HepG2 (cell line): Measurements from ENCODE around the gene NUP93. TPM values are rescaled to one million over a fixed set of nuclear protein-coding genes. Genes with fewer than 3 reads are reported as not detected.
A peak's percentile ranks its signal among the peaks of the same experiment; 100 is the strongest.

Experiments
- BORCS8-MEF2B ChIP-seq: sonication (generic); formaldehyde crosslinking; IDR thresholded peaks from 2 replicates; pipeline ENCODE4 v1.8.0; 2022; ENCODE audit warnings: mild to moderate bottlenecking, missing genetic modification reagents
- ELF1 ChIP-seq: sonication (generic); formaldehyde crosslinking; IDR thresholded peaks from 2 replicates; pipeline ENCODE4 v1.4.0; 2020; ENCODE audit warnings: missing genetic modification reagents
- FOXA1 ChIP-seq, 2 experiments: fragments of 450-650 bp in 1 of 2; sonication (generic) in 1 of 2; formaldehyde crosslinking in 1 of 2; IDR thresholded peaks; 2 replicates each; pipeline versions ENCODE4 v1.4.0 to v1.6.1; 2016 to 2020; ENCODE audit warnings: missing genetic modification reagents in 1 of 2
- GFI1 ChIP-seq: sonication (generic); formaldehyde crosslinking; IDR thresholded peaks from 2 replicates; pipeline ENCODE4 v1.5.0; 2020; ENCODE audit warnings: missing genetic modification reagents, mild to moderate bottlenecking, borderline replicate concordance
- GLI4 ChIP-seq: sonication (generic); formaldehyde crosslinking; IDR thresholded peaks from 2 replicates; pipeline ENCODE4 v1.5.1; 2020; ENCODE audit warnings: missing genetic modification reagents, mild to moderate bottlenecking, moderate library complexity, borderline replicate concordance
- GTF3A ChIP-seq: sonication (generic); formaldehyde crosslinking; conservative IDR thresholded peaks from 2 replicates; pipeline ENCODE4 v1.4.0; 2020; ENCODE audit warnings: mild to moderate bottlenecking, missing genetic modification reagents
- MAFF ChIP-seq: IDR thresholded peaks from 2 replicates; pipeline ENCODE4 v1.6.1; 2011; ENCODE audit warnings: low read depth, low read length, improper control_type of control experiment
- MYPOP ChIP-seq: sonication (generic); formaldehyde crosslinking; IDR thresholded peaks from 2 replicates; pipeline ENCODE4 v1.8.1; 2023; ENCODE audit warnings: mild to moderate bottlenecking, moderate library complexity, missing genetic modification reagents
- NFYB ChIP-seq: sonication (generic); formaldehyde crosslinking; IDR thresholded peaks from 2 replicates; pipeline ENCODE4 v1.4.0; 2020; ENCODE audit warnings: missing genetic modification reagents
- RAD51 ChIP-seq: fragments of 450-650 bp; IDR thresholded peaks from 2 replicates; pipeline ENCODE4 v1.6.1; 2016; ENCODE audit warnings: borderline replicate concordance
- RELA ChIP-seq: sonication (generic); formaldehyde crosslinking; IDR thresholded peaks from 2 replicates; pipeline ENCODE4 v1.4.0; 2020; ENCODE audit warnings: missing genetic modification reagents
- SALL1 ChIP-seq: sonication (generic); formaldehyde crosslinking; IDR thresholded peaks from 2 replicates; pipeline ENCODE4 v1.8.0; 2022; ENCODE audit warnings: mild to moderate bottlenecking, missing genetic modification reagents
- SATB2 ChIP-seq: sonication (generic); formaldehyde crosslinking; IDR thresholded peaks from 2 replicates; pipeline ENCODE4 v1.5.0; 2020; ENCODE audit warnings: missing genetic modification reagents
- SNAPC5 ChIP-seq: sonication (generic); formaldehyde crosslinking; IDR thresholded peaks from 2 replicates; pipeline ENCODE4 v1.8.1; 2023; ENCODE audit warnings: mild to moderate bottlenecking, missing genetic modification reagents, borderline replicate concordance
- SOX13 ChIP-seq, 3 experiments: fragments of 450-650 bp in 1 of 3; sonication (generic) in 1 of 3; formaldehyde crosslinking in 1 of 3; IDR thresholded peaks in 2 of 3; conservative IDR thresholded peaks in 1 of 3; 2 replicates each; pipeline versions ENCODE4 v1.5.0 to v1.6.1; 2016 to 2020; ENCODE audit warnings: antibody characterized with exemption in 1 of 3, mild to moderate bottlenecking in 1 of 3, missing compliant biosample characterization in 1 of 3, missing genetic modification reagents in 1 of 3, moderate library complexity in 1 of 3
- TOPORS ChIP-seq: sonication (generic); formaldehyde crosslinking; IDR thresholded peaks from 2 replicates; pipeline ENCODE4 v1.8.0; 2023; ENCODE audit warnings: mild to moderate bottlenecking, missing genetic modification reagents
- ZNF710 ChIP-seq: sonication (generic); formaldehyde crosslinking; IDR thresholded peaks from 2 replicates; pipeline ENCODE4 v1.5.0; 2020; ENCODE audit warnings: mild to moderate bottlenecking, missing genetic modification reagents, borderline replicate concordance
- ZNF720 ChIP-seq: sonication (generic); formaldehyde crosslinking; IDR thresholded peaks from 2 replicates; pipeline ENCODE4 v1.4.0; 2020; ENCODE audit warnings: missing genetic modification reagents
- ZSCAN31 ChIP-seq: sonication (generic); formaldehyde crosslinking; IDR thresholded peaks from 2 replicates; pipeline ENCODE4 v1.5.0; 2020; ENCODE audit warnings: low read depth, mild to moderate bottlenecking, missing genetic modification reagents
- polyA plus RNA-seq, 8 experiments: library from polyadenylated mRNA; depleted of rRNA in 3 of 8; stranded (reverse) in 7 of 8; unstranded in 1 of 8; fragments of >200 nt; fragmentation: Illumina TruSeq in 4 of 8; extraction: Trizol in 4 of 8; gene quantifications; 2 replicates each; pipeline versions ENCODE4 v1.2.1 to v1.2.3, GENCODE V29; 2011 to 2016; ENCODE audit warnings: low read depth in 4 of 8, missing spikeins in 1 of 8, mixed read lengths in 1 of 8; ENCODE audit not compliant: insufficient read depth in 1 of 8
- total RNA-seq, 5 experiments: library from RNA; depleted of rRNA; stranded (reverse); fragments of >200 nt; fragmentation: Illumina TruSeq; extraction: Trizol; gene quantifications; 2 replicates each; pipeline ENCODE4 v1.2.3, GENCODE V29; 2016; ENCODE audit warnings: low read depth in 1 of 5
- TF ChIP-seq, protein P1 (sequence below): sonication (generic); formaldehyde crosslinking; IDR thresholded peaks from 2 replicates; pipeline ENCODE4 v1.4.0; 2020; ENCODE audit warnings: missing genetic modification reagents

Gene NUP93
- total and polyA plus RNA-seq, 2 of the 13 experiments (the other 11 are each of a cell fraction or from before 2014, with no cell fraction given) = 58.5 to 140 TPM

DNA sequence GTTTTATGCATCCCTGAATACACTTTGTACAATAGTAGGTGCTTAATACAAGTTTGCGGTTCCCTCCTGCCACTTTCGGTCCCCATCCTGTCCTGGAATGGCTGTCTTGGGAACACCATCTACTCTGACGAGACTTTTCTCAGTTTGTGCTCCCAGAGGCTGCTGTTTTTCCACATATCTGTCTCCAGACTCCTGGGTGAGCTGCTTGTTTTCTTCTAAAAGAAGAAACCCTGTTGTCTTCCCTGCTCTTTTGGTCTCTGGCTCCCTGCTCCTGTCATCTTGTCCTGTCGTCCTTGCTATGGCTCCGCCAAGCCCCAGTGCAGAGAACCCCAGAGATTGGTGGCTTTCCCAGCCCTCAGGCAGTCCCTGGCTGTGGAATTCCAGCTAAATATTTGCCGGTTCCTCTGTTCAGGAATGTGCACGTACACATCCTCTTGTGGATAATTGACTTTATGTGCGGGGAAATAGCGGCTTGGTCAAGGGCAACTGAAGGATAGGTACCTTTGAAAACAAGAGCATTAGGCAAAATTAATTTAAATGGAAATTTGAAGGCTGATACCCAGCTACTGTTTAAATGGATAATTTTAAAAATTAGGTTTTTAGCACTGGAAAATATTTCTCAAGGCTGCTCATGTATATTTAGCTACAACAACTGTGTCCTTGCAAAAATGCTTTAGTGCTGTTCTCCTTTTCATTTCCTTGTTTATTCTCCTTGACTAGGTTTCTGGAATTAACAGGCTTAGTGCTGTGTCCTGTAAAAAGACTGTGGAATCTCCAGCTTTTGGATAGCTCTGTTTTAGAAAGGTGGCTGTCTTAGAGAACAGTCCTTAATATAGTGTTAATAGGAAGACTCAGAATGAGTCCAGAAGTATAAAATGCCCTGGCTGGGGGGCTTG is 84.9 kb downstream of the NUP93 start (continued):
- TF ChIP-seq ZNF720 (CRISPR knock-in tag) (no peak), MAFF (no peak), RAD51 (no peak), GTF3A (CRISPR knock-in tag) (no peak), ZSCAN31 (CRISPR knock-in tag) (no peak), BORCS8-MEF2B (CRISPR knock-in tag) (no peak), ZNF710 (CRISPR knock-in tag) (no peak), TOPORS (CRISPR knock-in tag) (no peak), ELF1 (CRISPR knock-in tag) (peak; percentile 41; the same call in 1 of the 2 replicates), SALL1 (CRISPR knock-in tag) (peak; percentile 91), RELA (CRISPR knock-in tag) (no peak), NFYB (CRISPR knock-in tag) (no peak), SOX13 (IDR thresholded peaks at IDR 0.05) (0 out of 2 replicates have a peak, but pooled peaks have one; percentile 36), SOX13 (CRISPR knock-in tag; conservative IDR thresholded peaks at IDR 0.05 in 1 of 2, IDR thresholded peaks at IDR 0.05 in 1 of 2) (peak in 1 of 2 experiments; percentile 86; a peak in 2 of 4 replicates), GLI4 (CRISPR knock-in tag) (no peak), SATB2 (CRISPR knock-in tag) (0 out of 2 replicates have a peak, but pooled peaks have one; percentile 7), SNAPC5 (CRISPR knock-in tag) (no peak), GFI1 (CRISPR knock-in tag) (no peak), FOXA1 (IDR thresholded peaks at IDR 0.05) (no peak), FOXA1 (CRISPR knock-in tag; IDR thresholded peaks at IDR 0.05) (peak; percentile 66), MYPOP (CRISPR knock-in tag) (no peak)
- TF ChIP-seq, protein P1, sequence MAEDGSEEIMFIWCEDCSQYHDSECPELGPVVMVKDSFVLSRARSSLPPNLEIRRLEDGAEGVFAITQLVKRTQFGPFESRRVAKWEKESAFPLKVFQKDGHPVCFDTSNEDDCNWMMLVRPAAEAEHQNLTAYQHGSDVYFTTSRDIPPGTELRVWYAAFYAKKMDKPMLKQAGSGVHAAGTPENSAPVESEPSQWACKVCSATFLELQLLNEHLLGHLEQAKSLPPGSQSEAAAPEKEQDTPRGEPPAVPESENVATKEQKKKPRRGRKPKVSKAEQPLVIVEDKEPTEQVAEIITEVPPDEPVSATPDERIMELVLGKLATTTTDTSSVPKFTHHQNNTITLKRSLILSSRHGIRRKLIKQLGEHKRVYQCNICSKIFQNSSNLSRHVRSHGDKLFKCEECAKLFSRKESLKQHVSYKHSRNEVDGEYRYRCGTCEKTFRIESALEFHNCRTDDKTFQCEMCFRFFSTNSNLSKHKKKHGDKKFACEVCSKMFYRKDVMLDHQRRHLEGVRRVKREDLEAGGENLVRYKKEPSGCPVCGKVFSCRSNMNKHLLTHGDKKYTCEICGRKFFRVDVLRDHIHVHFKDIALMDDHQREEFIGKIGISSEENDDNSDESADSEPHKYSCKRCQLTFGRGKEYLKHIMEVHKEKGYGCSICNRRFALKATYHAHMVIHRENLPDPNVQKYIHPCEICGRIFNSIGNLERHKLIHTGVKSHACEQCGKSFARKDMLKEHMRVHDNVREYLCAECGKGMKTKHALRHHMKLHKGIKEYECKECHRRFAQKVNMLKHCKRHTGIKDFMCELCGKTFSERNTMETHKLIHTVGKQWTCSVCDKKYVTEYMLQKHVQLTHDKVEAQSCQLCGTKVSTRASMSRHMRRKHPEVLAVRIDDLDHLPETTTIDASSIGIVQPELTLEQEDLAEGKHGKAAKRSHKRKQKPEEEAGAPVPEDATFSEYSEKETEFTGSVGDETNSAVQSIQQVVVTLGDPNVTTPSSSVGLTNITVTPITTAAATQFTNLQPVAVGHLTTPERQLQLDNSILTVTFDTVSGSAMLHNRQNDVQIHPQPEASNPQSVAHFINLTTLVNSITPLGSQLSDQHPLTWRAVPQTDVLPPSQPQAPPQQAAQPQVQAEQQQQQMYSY (CRISPR knock-in tag) = no peak
